HG03175 (cell line): ENCODE measurements around the gene SH3YL1.

Experiments used
- ATAC-seq: cut with Tn5 transposase; IDR thresholded peaks from one replicate; pipeline ENCODE4 v1.9.1; 2021; ENCODE audit warnings: mild to moderate bottlenecking, moderate library complexity; ENCODE audit not compliant: unreplicated experiment

The SH3YL1 gene

GRCh38 chr2:282371-283263, 18.8 kb upstream of the SH3YL1 start:
- no peak for ATAC-seq

- no peak for ATAC-seq
Observed at GRCh38 chr2:281381-281780, 17.5 kb upstream of the SH3YL1 start.

- ATAC-seq = no peak
Observed at GRCh38 chr2:280650-281110, 16.8 kb upstream of the SH3YL1 start.

- no peak for ATAC-seq
Observed at GRCh38 chr2:279956-280649, 16.3 kb upstream of the SH3YL1 start.

GRCh38 chr2:279366-279765, 15.5 kb upstream of the SH3YL1 start:
- ATAC-seq = no peak

GRCh38 chr2:278927-279320, 15.1 kb upstream of the SH3YL1 start:
- no peak for ATAC-seq

- no peak for ATAC-seq
Observed at GRCh38 chr2:278312-278926, 14.6 kb upstream of the SH3YL1 start.

GRCh38 chr2:275466-275865, 11.6 kb upstream of the SH3YL1 start:
- peak; percentile 94 for ATAC-seq

GRCh38 chr2:274503-274902, 10.7 kb upstream of the SH3YL1 start:
- ATAC-seq = no peak

- ATAC-seq = no peak
Observed at GRCh38 chr2:273333-273732, 9.5 kb upstream of the SH3YL1 start.

- ATAC-seq = no peak
Observed at GRCh38 chr2:271917-272316, 8.1 kb upstream of the SH3YL1 start.

- ATAC-seq = no peak
Observed at GRCh38 chr2:270861-271260, 7.0 kb upstream of the SH3YL1 start.

GRCh38 chr2:269356-270030, 5.7 kb upstream of the SH3YL1 start:
- ATAC-seq = no peak

GRCh38 chr2:268323-268722, 4.5 kb upstream of the SH3YL1 start:
- ATAC-seq = no peak

GRCh38 chr2:264493-265468, 949 bp upstream of the SH3YL1 start, which contains the start of gene ACP1:
ACP1 (plus strand) TSS chr2:264947; CDS start chr2:264965, 18 bp downstream.
- ATAC-seq = peak; percentile 90

- ATAC-seq = no peak
Observed at GRCh38 chr2:263022-263738, 652 bp downstream of the SH3YL1 start.

- no peak for ATAC-seq
Observed at GRCh38 chr2:262117-262516, 1.7 kb downstream of the SH3YL1 start.

GRCh38 chr2:260507-261161, 3.2 kb downstream of the SH3YL1 start:
- ATAC-seq = no peak
